Measurements from ENCODE around the gene NDFIP2. TPM values are rescaled to one million over a fixed set of nuclear protein-coding genes. Genes with fewer than 3 reads are reported as not detected.

NDFIP2 gene
- total RNA-seq, 1 experiment from 2014 or later: 48.4 TPM

DNA sequence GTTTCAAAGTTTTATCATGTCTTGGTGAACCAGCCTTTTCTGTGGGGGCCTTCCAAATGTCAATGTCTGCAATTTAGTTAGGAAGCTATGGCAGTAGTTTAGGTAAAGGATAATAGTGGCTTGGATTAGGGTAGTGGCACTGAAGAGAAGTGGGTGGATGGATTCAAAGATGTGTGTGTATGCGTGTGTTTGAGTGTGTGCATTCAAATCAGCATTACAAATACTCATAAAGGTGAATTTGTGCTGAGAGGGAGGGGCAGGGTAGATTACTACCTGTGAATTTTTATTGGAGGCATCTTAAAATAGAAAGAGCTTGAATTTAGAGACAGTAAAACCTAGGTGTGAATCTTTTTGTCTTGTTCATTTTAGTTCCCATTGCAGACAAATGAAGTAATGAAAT lies 16.9 kb downstream of the NDFIP2 start:
- Histone ChIP-seq H3K36me3 (ENCODE audit: low read depth) (peaks cover 6% of the 10 kb centered on the region; the same call in 1 of the 2 replicates), H3F3A (ENCODE audit: insufficient read depth, low read depth) (0 out of 2 replicates have a peak, but pooled peaks cover 2% of the 10 kb centered on the region), H3K9me2 (ENCODE audit: insufficient read depth) (no peaks in the 10 kb centered on the region), H3K27ac (no peak overlapping the region), H2AFZ (no peak overlapping the region), H3K4me1 (replicated peaks; ENCODE audit: insufficient read depth) (no peaks in the 10 kb centered on the region), H3K4me2 (no peak overlapping the region), H3K27me3 (ENCODE audit: insufficient read depth, low read depth) (no peaks in the 10 kb centered on the region), H3K4me3 (no peak overlapping the region), H3K9me3 (ENCODE audit: insufficient read depth, low read depth) (0 out of 2 replicates have a peak, but pooled peaks cover 6% of the 10 kb centered on the region), H4K20me1 (ENCODE audit: insufficient read depth) (peaks cover 4% of the 10 kb centered on the region; the same call in 1 of the 2 replicates), H3K79me2 (ENCODE audit: low read depth) (peaks cover 95% of the 10 kb centered on the region)
- no peak for TF ChIP-seq EZH2 (IDR thresholded peaks at IDR 0.05; ENCODE audit: low read depth)
- TF ChIP-seq, protein P1, sequence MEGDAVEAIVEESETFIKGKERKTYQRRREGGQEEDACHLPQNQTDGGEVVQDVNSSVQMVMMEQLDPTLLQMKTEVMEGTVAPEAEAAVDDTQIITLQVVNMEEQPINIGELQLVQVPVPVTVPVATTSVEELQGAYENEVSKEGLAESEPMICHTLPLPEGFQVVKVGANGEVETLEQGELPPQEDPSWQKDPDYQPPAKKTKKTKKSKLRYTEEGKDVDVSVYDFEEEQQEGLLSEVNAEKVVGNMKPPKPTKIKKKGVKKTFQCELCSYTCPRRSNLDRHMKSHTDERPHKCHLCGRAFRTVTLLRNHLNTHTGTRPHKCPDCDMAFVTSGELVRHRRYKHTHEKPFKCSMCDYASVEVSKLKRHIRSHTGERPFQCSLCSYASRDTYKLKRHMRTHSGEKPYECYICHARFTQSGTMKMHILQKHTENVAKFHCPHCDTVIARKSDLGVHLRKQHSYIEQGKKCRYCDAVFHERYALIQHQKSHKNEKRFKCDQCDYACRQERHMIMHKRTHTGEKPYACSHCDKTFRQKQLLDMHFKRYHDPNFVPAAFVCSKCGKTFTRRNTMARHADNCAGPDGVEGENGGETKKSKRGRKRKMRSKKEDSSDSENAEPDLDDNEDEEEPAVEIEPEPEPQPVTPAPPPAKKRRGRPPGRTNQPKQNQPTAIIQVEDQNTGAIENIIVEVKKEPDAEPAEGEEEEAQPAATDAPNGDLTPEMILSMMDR (conservative IDR thresholded peaks at IDR 0.05): no peak
- no TSS peak for BruUV-seq (replicated peaks)
- POLR2A ChIA-PET (ENCODE audit: unreplicated experiment): no interaction called here
- no peak for DNase-seq
- intact Hi-C loops (cut with micrococcal nuclease; ENCODE audit: unreplicated experiment): no loop called here
- CTCF ChIA-PET: no interaction called here

DNA sequence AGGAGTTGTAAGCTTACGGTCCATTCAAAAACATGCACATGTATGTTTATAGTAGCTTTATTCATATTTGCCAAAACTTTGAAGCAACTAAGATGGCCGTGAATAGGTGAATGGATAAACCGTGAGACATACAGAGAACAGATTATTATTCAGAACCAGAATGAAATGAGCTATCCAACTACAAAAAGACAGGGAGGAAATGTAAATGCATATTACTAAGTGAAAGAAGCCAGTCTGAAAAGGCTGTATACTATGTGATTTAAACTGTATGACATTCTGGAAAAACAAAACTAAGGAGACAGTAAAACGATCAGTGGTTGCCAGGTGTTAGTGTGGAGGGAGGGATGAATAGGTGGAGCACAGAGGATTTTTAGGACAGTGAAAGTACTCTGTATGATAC lies 19.9 kb downstream of the NDFIP2 start:
- TF ChIP-seq EZH2 (IDR thresholded peaks at IDR 0.05; ENCODE audit: low read depth): no peak
- TF ChIP-seq, protein P1 (conservative IDR thresholded peaks at IDR 0.05): no peak
- H3K36me3 ChIP-seq (ENCODE audit: low read depth): 0 out of 2 replicates have a peak, but pooled peaks cover 6% of the 10 kb centered on the region
- H2AFZ ChIP-seq: no peak overlapping the region
- H3K9me2 ChIP-seq (ENCODE audit: insufficient read depth): no peaks in the 10 kb centered on the region
- BruUV-seq (replicated peaks): no TSS peak
- H3K79me2 ChIP-seq (ENCODE audit: low read depth): peaks cover 93% of the 10 kb centered on the region
- intact Hi-C loops (cut with micrococcal nuclease; ENCODE audit: unreplicated experiment): no loop called here
- no peaks in the 10 kb centered on the region for H3K27me3 ChIP-seq (ENCODE audit: insufficient read depth, low read depth)
- peaks cover 4% of the 10 kb centered on the region; the same call in 1 of the 2 replicates for H4K20me1 ChIP-seq (ENCODE audit: insufficient read depth)
- no peaks in the 10 kb centered on the region for H3K4me1 ChIP-seq (replicated peaks; ENCODE audit: insufficient read depth)
- no peak overlapping the region for H3K4me2 ChIP-seq
- H3K9me3 ChIP-seq (ENCODE audit: insufficient read depth, low read depth): 0 out of 2 replicates have a peak, but pooled peaks cover 6% of the 10 kb centered on the region
- ChIA-PET CTCF (interaction anchor here (0.7 kb wide), 1 partner anchor 21 kb away, joined by 5 read pairs; no protein-coding TSS in a partner anchor), POLR2A (ENCODE audit: unreplicated experiment) (no interaction called here)
- H3K27ac ChIP-seq: no peak overlapping the region
- DNase-seq: no peak
- H3F3A ChIP-seq (ENCODE audit: insufficient read depth, low read depth): no peaks in the 10 kb centered on the region
- H3K4me3 ChIP-seq: no peak overlapping the region

DNA sequence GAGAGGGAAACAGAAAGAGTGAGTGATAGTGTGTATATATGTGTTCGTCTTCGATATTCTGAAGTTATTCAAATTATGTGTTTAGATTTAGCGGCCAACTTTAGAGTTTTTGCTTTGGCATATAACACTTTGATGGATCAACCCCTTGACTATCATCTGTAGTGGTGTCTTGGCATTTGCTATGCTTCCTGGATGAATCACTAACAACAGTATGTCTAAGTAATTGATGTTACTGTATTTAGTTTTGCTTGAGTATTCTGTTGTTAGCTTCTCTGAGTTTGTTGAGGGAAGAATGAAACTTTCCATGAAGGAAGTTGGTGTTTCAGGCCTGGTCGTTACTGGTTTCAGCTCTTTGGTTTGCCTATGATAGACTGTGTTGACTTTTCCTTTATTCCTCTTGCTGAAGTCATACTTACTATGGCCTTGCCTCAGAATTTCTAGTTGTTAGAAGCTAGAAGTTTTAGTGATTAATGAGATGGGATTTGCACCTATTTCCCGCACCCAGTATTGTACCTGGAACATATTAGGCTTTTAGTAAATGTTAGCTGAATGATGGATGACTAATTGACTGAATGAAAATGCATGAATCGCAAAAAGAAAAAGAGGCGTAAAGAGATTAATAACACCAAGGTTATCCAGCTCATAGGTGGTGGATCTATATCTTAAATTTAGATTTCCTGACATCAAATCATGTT lies 20.7 kb downstream of the NDFIP2 start:
- Histone ChIP-seq H3F3A (ENCODE audit: insufficient read depth, low read depth) (no peaks in the 10 kb centered on the region), H4K20me1 (ENCODE audit: insufficient read depth) (peaks cover 4% of the 10 kb centered on the region; the same call in 1 of the 2 replicates), H3K27me3 (ENCODE audit: insufficient read depth, low read depth) (no peaks in the 10 kb centered on the region), H3K27ac (no peak overlapping the region), H3K9me2 (ENCODE audit: insufficient read depth) (no peaks in the 10 kb centered on the region), H3K4me3 (no peak overlapping the region), H3K4me1 (replicated peaks; ENCODE audit: insufficient read depth) (no peaks in the 10 kb centered on the region), H2AFZ (no peak overlapping the region), H3K4me2 (no peak overlapping the region), H3K36me3 (ENCODE audit: low read depth) (0 out of 2 replicates have a peak, but pooled peaks cover 6% of the 10 kb centered on the region), H3K9me3 (ENCODE audit: insufficient read depth, low read depth) (no peaks in the 10 kb centered on the region), H3K79me2 (ENCODE audit: low read depth) (peaks cover 88% of the 10 kb centered on the region)
- no peak for DNase-seq
- no peak for TF ChIP-seq EZH2 (IDR thresholded peaks at IDR 0.05; ENCODE audit: low read depth)
- TF ChIP-seq, protein P1 (conservative IDR thresholded peaks at IDR 0.05): no peak
- BruUV-seq (replicated peaks): no TSS peak
- ChIA-PET POLR2A (ENCODE audit: unreplicated experiment) (no interaction called here), CTCF (no interaction called here)
- intact Hi-C loops (cut with micrococcal nuclease; ENCODE audit: unreplicated experiment): no loop called here
